Naive thymus-derived CD4-positive, alpha-beta T cell (primary cell): ENCODE results near the gene KLHL5. TPM values are rescaled to one million over a fixed set of nuclear protein-coding genes. Genes with fewer than 3 reads are reported as not detected.

Experiments
- ATAC-seq: fragments of 150-1000 bp; cut with Tn5 transposase; 2 replicates; pipeline ENCODE4 v1.10.0; 2021; ENCODE audit warnings: mild to moderate bottlenecking, moderate library complexity
- CTCF ChIA-PET: fragments of 350-600 bp; sonication (Branson Sonifier 250); formaldehyde crosslinking; loops from one replicate; lab custom pipeline; 2021; ENCODE audit warnings: antibody characterized with exemption; lab: Charles Lee
- POLR2A ChIA-PET: fragments of 350-600 bp; sonication (Branson Sonifier 250); formaldehyde crosslinking; loops from one replicate; lab custom pipeline; 2021; ENCODE audit warnings: antibody characterized with exemption, inconsistent platforms; lab: Charles Lee
- DNase-seq, 9 donors: peaks; one replicate each; pipeline versions ENCODE4 v3.0.0 to v3.0.0-alpha.2; 2020 to 2022; ENCODE audit warnings: mixed read lengths in 1 of 9
- H3K27ac ChIP-seq: one replicate; pipeline ENCODE4 v1.7.0; 2013; ENCODE audit warnings: mild to moderate bottlenecking, low read depth, low read length, moderate library complexity
- H3K27me3 ChIP-seq, 2 donors: one replicate each; pipeline ENCODE4 v1.7.0; 2013; ENCODE audit warnings: low read length in 2 of 2, mild to moderate bottlenecking in 2 of 2, moderate library complexity in 2 of 2; ENCODE audit not compliant: control insufficient read depth in 2 of 2, insufficient read depth in 2 of 2
- H3K36me3 ChIP-seq, 3 experiments: 1 replicate in 2 of 3; 2 replicates in 1 of 3; pipeline ENCODE4 v1.7.0; 2013; ENCODE audit warnings: low read length in 3 of 3, mild to moderate bottlenecking in 3 of 3, moderate library complexity in 1 of 3; ENCODE audit not compliant: insufficient read depth in 3 of 3, control insufficient read depth in 2 of 3
- H3K4me1 ChIP-seq, 2 donors: one replicate each; pipeline ENCODE4 v1.7.0; 2013; ENCODE audit warnings: low read length in 2 of 2, mild to moderate bottlenecking in 2 of 2, moderate library complexity in 1 of 2; ENCODE audit not compliant: control insufficient read depth in 2 of 2, insufficient read depth in 2 of 2
- H3K4me3 ChIP-seq: 2 replicates; pipeline ENCODE4 v1.7.0; 2013; ENCODE audit warnings: mild to moderate bottlenecking, low read length
- H3K9me3 ChIP-seq, 3 experiments: 1 replicate in 2 of 3; 2 replicates in 1 of 3; pipeline ENCODE4 v1.7.0; 2013; ENCODE audit warnings: low read length in 3 of 3; ENCODE audit not compliant: control insufficient read depth in 2 of 3
- H3K27ac Mint-ChIP-seq, 9 donors: one replicate each; pipeline ENCODE4 v1.8.0; 2020 to 2022; ENCODE audit warnings: mixed read lengths in 9 of 9, mild to moderate bottlenecking in 8 of 9, moderate library complexity in 5 of 9, inconsistent platforms in 2 of 9
- H3K27me3 Mint-ChIP-seq, 5 donors: one replicate each; pipeline ENCODE4 v1.8.0; 2021 to 2022; ENCODE audit warnings: mixed read lengths in 5 of 5, mild to moderate bottlenecking in 1 of 5
- H3K36me3 Mint-ChIP-seq, 5 donors: one replicate each; pipeline ENCODE4 v1.8.0; 2020 to 2022; ENCODE audit warnings: mixed read lengths in 5 of 5, mild to moderate bottlenecking in 3 of 5, inconsistent platforms in 1 of 5
- H3K4me1 Mint-ChIP-seq, 7 donors: one replicate each; pipeline ENCODE4 v1.8.0; 2020 to 2022; ENCODE audit warnings: mixed read lengths in 7 of 7, mild to moderate bottlenecking in 3 of 7, inconsistent platforms in 1 of 7
- H3K4me3 Mint-ChIP-seq, 10 donors: one replicate each; pipeline ENCODE4 v1.8.0; 2020 to 2022; ENCODE audit warnings: mild to moderate bottlenecking in 10 of 10, mixed read lengths in 10 of 10, moderate library complexity in 6 of 10, inconsistent platforms in 2 of 10
- H3K9me3 Mint-ChIP-seq, 11 donors: one replicate each; pipeline ENCODE4 v1.8.0; 2020 to 2022; ENCODE audit warnings: mixed read lengths in 11 of 11, mild to moderate bottlenecking in 4 of 11, inconsistent platforms in 1 of 11, moderate library complexity in 1 of 11
- intact Hi-C, 2 donors: fragments of 100-400 bp; cut with micrococcal nuclease; formaldehyde crosslinking; loops; one replicate each; pipeline ENCODE4 v1.15.1; 2023
- polyA plus RNA-seq, 2 donors: library from polyadenylated mRNA; unstranded; fragments of 300-500 nt; fragmentation: Illumina TruSeq; gene quantifications; one replicate each; pipeline ENCODE4 v1.2.3, GENCODE V29; 2021
- total RNA-seq, 6 experiments: library from RNA in 5 of 6; stranded (reverse) in 5 of 6; gene quantifications; 1 replicate in 5 of 6; 2 replicates in 1 of 6; pipeline ENCODE4 v1.2.3 and lab custom pipeline; 2021 to 2026

The KLHL5 gene
- total and polyA plus RNA-seq, 7 experiments from 2014 or later: 8.7 to 56.7 (median 25.6) TPM

GRCh38 chr4:39054497-39054896, 7.5 kb upstream of the KLHL5 start:
- Histone ChIP-seq H3K4me1 (no peaks in the 10 kb centered on the region), H3K27me3 (no peaks in the 10 kb centered on the region), H3K9me3 (no peaks in the 10 kb centered on the region), H3K27ac (no peak overlapping the region), H3K36me3 (no peaks in the 10 kb centered on the region), H3K4me3 (no peak overlapping the region)
- peaks cover 0 to 14% (median 0%) of the 10 kb centered on the region in 5 donors for H3K36me3 Mint-ChIP-seq
- ChIA-PET POLR2A (interaction anchor here (0.6 to 0.9 kb wide), 3 partner anchors 12 to 147 kb away, joined by 3 read pairs; no protein-coding TSS in a partner anchor), CTCF (no interaction called here)
- intact Hi-C loops: no loop called here
- no peaks in the 10 kb centered on the region for H3K9me3 Mint-ChIP-seq
- peaks cover 6 to 48% (median 38%) of the 10 kb centered on the region in 7 donors for H3K4me1 Mint-ChIP-seq
- ATAC-seq (no peak), DNase-seq (no peak)
- H3K27me3 Mint-ChIP-seq: no peaks in the 10 kb centered on the region
- H3K4me3 Mint-ChIP-seq: no peak overlapping the region
- H3K27ac Mint-ChIP-seq: no peak overlapping the region

DNA sequence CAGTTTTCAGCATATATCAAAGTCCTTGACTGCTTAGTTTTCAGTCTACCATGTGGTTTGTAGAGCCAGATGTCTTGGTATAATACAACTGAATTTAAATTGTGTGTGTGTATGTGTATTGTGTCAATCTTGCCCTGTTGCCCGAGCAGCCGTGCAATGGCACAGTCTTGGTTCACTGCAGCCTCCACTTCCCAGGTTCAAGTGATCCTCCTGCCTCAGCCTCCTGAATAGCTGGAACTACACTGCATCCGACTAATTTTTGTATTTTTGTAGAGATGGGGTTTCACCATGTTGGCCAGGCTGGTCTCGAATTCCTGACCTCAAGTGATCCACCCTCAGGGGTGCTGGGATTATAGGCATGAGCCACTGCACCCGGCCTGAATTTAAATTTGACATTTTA, 6.0 kb upstream of the KLHL5 start:
- H3K27ac ChIP-seq: no peak overlapping the region
- intact Hi-C loops: no loop called here
- no peak for ATAC-seq
- H3K4me1 Mint-ChIP-seq: peaks cover under 1 to 48% (median 38%) of the 10 kb centered on the region in 7 donors
- H3K27me3 Mint-ChIP-seq: no peaks in the 10 kb centered on the region
- no peaks in the 10 kb centered on the region for H3K27me3 ChIP-seq
- POLR2A ChIA-PET: interaction anchor here (0.6 kb wide), 1 partner anchor 914 kb away, joined by 4 read pairs; no protein-coding TSS in a partner anchor
- no peak overlapping the region for H3K4me3 ChIP-seq
- no peaks in the 10 kb centered on the region for H3K36me3 ChIP-seq
- peaks cover 0 to 12% (median 0%) of the 10 kb centered on the region in 5 donors for H3K36me3 Mint-ChIP-seq
- no peaks in the 10 kb centered on the region for H3K9me3 ChIP-seq
- H3K4me1 ChIP-seq: no peaks in the 10 kb centered on the region
- H3K9me3 Mint-ChIP-seq: no peaks in the 10 kb centered on the region
- CTCF ChIA-PET: no interaction called here
- no peak overlapping the region for H3K4me3 Mint-ChIP-seq
- DNase-seq: no peak
- H3K27ac Mint-ChIP-seq: no peak overlapping the region

- POLR2A ChIA-PET: interaction anchor here (0.6 kb wide), 1 partner anchor 1174 kb away, joined by 5 read pairs; no protein-coding TSS in a partner anchor
- Histone ChIP-seq H3K9me3 (no peaks in the 10 kb centered on the region), H3K27ac (no peak overlapping the region), H3K27me3 (no peaks in the 10 kb centered on the region), H3K4me3 (no peak overlapping the region), H3K36me3 (no peaks in the 10 kb centered on the region), H3K4me1 (peaks cover 0 to 5% of the 10 kb centered on the region in 2 donors)
- Mint-ChIP-seq H3K27me3 (no peaks in the 10 kb centered on the region), H3K27ac (peak overlapping the region in 1 of 9 donors; percentile 46), H3K36me3 (peaks cover 0 to 15% (median 0%) of the 10 kb centered on the region in 5 donors), H3K4me1 (peaks cover 8 to 40% (median 33%) of the 10 kb centered on the region in 7 donors), H3K4me3 (no peak overlapping the region), H3K9me3 (no peaks in the 10 kb centered on the region)
- DNase-seq (no peak), ATAC-seq (no peak)
- CTCF ChIA-PET: no interaction called here
- intact Hi-C loops: loop anchor here (2.0 kb wide), 1 partner anchor 15 kb away; no protein-coding TSS in a partner anchor
These were observed 575 bp upstream of the KLHL5 start for GRCh38 chr4:39061457-39061856.

- Histone ChIP-seq H3K4me3 (no peak overlapping the region), H3K27me3 (no peaks in the 10 kb centered on the region), H3K4me1 (peaks cover 0 to 5% of the 10 kb centered on the region in 2 donors), H3K36me3 (no peaks in the 10 kb centered on the region), H3K27ac (no peak overlapping the region), H3K9me3 (no peaks in the 10 kb centered on the region)
- H3K36me3 Mint-ChIP-seq: peaks cover 0 to 18% (median 0%) of the 10 kb centered on the region in 5 donors
- no peaks in the 10 kb centered on the region for H3K27me3 Mint-ChIP-seq
- no peaks in the 10 kb centered on the region for H3K9me3 Mint-ChIP-seq
- no peak overlapping the region for H3K4me3 Mint-ChIP-seq
- ChIA-PET POLR2A (no interaction called here), CTCF (no interaction called here)
- peaks cover 6 to 33% (median 29%) of the 10 kb centered on the region in 7 donors for H3K4me1 Mint-ChIP-seq
- intact Hi-C loops: no loop called here
- peak overlapping the region in 1 of 9 donors; percentile 34 for H3K27ac Mint-ChIP-seq
- ATAC-seq: no peak
- DNase-seq: no peak
These were observed 702 bp downstream of the KLHL5 start for GRCh38 chr4:39062770-39063097.

DNA sequence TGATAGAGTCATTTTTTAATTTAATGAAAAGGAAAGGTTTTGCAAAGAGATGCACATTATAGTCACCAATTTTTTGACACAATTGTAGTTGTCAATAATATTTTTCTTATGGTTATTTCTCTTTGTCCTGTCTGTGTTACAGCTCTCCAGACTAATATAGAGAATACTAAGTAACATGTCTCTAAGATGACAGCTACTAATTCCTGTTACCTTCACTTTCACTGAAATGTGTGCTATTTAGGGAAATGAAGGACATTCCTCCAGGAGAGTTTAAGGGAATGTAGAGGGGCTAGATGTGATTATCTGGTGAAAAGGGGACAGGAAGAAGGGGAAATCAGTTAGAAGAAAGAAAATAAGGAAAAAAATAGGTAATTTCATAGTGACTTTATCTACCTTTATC, 1.4 kb downstream of the KLHL5 start:
- H3K4me1 Mint-ChIP-seq: peaks cover 10 to 38% (median 32%) of the 10 kb centered on the region in 7 donors
- CTCF ChIA-PET: no interaction called here

GRCh38 chr4:39066371-39066770, 4.3 kb downstream of the KLHL5 start:
- no peaks in the 10 kb centered on the region for H3K36me3 ChIP-seq
- no peaks in the 10 kb centered on the region for H3K27me3 ChIP-seq
- no peaks in the 10 kb centered on the region for H3K27me3 Mint-ChIP-seq
- DNase-seq (no peak), ATAC-seq (no peak)
- no peak overlapping the region for H3K4me3 Mint-ChIP-seq
- POLR2A ChIA-PET: no interaction called here
- no peak overlapping the region for H3K27ac Mint-ChIP-seq
- H3K4me3 ChIP-seq: no peak overlapping the region
- H3K4me1 ChIP-seq: peaks cover 0 to 2% of the 10 kb centered on the region in 2 donors
- CTCF ChIA-PET: interaction anchor here (0.8 kb wide), 1 partner anchor 14 kb away, joined by 3 read pairs; no protein-coding TSS in a partner anchor
- no peak overlapping the region for H3K27ac ChIP-seq
- no peaks in the 10 kb centered on the region for H3K9me3 ChIP-seq
- H3K4me1 Mint-ChIP-seq: peaks cover 9 to 33% (median 29%) of the 10 kb centered on the region in 7 donors
- H3K36me3 Mint-ChIP-seq: peaks cover 0 to 31% (median 9%) of the 10 kb centered on the region in 5 donors
- H3K9me3 Mint-ChIP-seq: peaks cover 0 to 4% (median 0%) of the 10 kb centered on the region in 11 donors
- intact Hi-C loops: no loop called here

More for the DNA sequence above, 1.4 kb downstream of the KLHL5 start:
- Histone ChIP-seq H3K27me3 (no peaks in the 10 kb centered on the region), H3K9me3 (no peaks in the 10 kb centered on the region), H3K4me1 (peaks cover 0 to 5% of the 10 kb centered on the region in 2 donors), H3K36me3 (no peaks in the 10 kb centered on the region), H3K4me3 (no peak overlapping the region), H3K27ac (no peak overlapping the region)
- intact Hi-C loops: no loop called here
- Mint-ChIP-seq H3K27ac (peak overlapping the region in 1 of 9 donors; percentile 2), H3K36me3 (peaks cover 0 to 24% (median 0%) of the 10 kb centered on the region in 5 donors), H3K27me3 (no peaks in the 10 kb centered on the region), H3K4me3 (no peak overlapping the region), H3K9me3 (peaks cover 0 to 4% (median 0%) of the 10 kb centered on the region in 11 donors)
- no peak for ATAC-seq
- no peak for DNase-seq
- POLR2A ChIA-PET: interaction anchor here (1.0 kb wide), 2 partner anchors 18 to 78 kb away, joined by 3 to 5 read pairs; no protein-coding TSS in a partner anchor

GRCh38 chr4:39067031-39067430, 5.0 kb downstream of the KLHL5 start:
- no peak overlapping the region for H3K27ac ChIP-seq
- Mint-ChIP-seq H3K27me3 (no peaks in the 10 kb centered on the region), H3K4me1 (peaks cover 9 to 26% (median 23%) of the 10 kb centered on the region in 7 donors), H3K4me3 (no peak overlapping the region), H3K36me3 (peaks cover 0 to 31% (median 9%) of the 10 kb centered on the region in 5 donors), H3K27ac (no peak overlapping the region), H3K9me3 (peaks cover 0 to 4% (median 0%) of the 10 kb centered on the region in 11 donors)
- DNase-seq (no peak), ATAC-seq (no peak)
- no peaks in the 10 kb centered on the region for H3K27me3 ChIP-seq
- H3K4me3 ChIP-seq: no peak overlapping the region
- no peaks in the 10 kb centered on the region for H3K36me3 ChIP-seq
- no peaks in the 10 kb centered on the region for H3K4me1 ChIP-seq
- no peaks in the 10 kb centered on the region for H3K9me3 ChIP-seq
- ChIA-PET POLR2A (no interaction called here), CTCF (interaction anchor here (0.6 to 1.4 kb wide), 3 partner anchors 32 to 934 kb away, joined by 3 to 10 read pairs (median 4); no protein-coding TSS in a partner anchor)
- intact Hi-C loops: no loop called here
